Stimulated activated CD8-positive, alpha-beta memory T cell treated with anti-CD3 and anti-CD28 coated beads, Interleukin-7, amount 100 ng/mL, for 1 hour (primary cell): ENCODE measurements around the gene EWSR1.
"Not testable (repeated sequence)": the region's sequence is repeated elsewhere in the genome, so short reads cannot be mapped to it uniquely, and the experiment has no call there.

ENCODE experiments used
- DNase-seq, 2 donors: peaks; one replicate each; pipeline ENCODE4 v3.0.0-alpha.2; 2020; ENCODE audit warnings: low read depth in 2 of 2

The EWSR1 gene

GRCh38 chr22:29267858-29268510 is at the start of gene EWSR1, which contains the start of gene RHBDD3:
EWSR1 (plus strand) TSS chr22:29268268; CDS start chr22:29268337, 69 bp downstream.
RHBDD3 (minus strand) TSS chr22:29267981; CDS start chr22:29265626, 2,355 bp downstream.
- peak; percentile 90 to 96 for DNase-seq

- DNase-seq = no peak
Observed at GRCh38 chr22:29218758-29219408, 49.2 kb upstream of the EWSR1 start.

GRCh38 chr22:29219409-29219782 is 48.7 kb upstream of the EWSR1 start:
- DNase-seq = not testable (repeated sequence)

GRCh38 chr22:29219881-29220670 is 48.0 kb upstream of the EWSR1 start:
- DNase-seq = no peak

- no peak for DNase-seq
Observed at GRCh38 chr22:29224121-29224858, 43.8 kb upstream of the EWSR1 start.

GRCh38 chr22:29224859-29225410 is 43.1 kb upstream of the EWSR1 start:
- no peak for DNase-seq

GRCh38 chr22:29225422-29226090 is 42.5 kb upstream of the EWSR1 start:
- no peak for DNase-seq

- no peak for DNase-seq
Observed at GRCh38 chr22:29226351-29226981, 41.6 kb upstream of the EWSR1 start.

- DNase-seq = no peak
Observed at GRCh38 chr22:29230972-29231875, 36.8 kb upstream of the EWSR1 start.

- no peak for DNase-seq
Observed at GRCh38 chr22:29231971-29232959, 35.8 kb upstream of the EWSR1 start.

- DNase-seq = no peak
Observed at GRCh38 chr22:29233277-29233877, 34.7 kb upstream of the EWSR1 start.

GRCh38 chr22:29240481-29240880 is 27.6 kb upstream of the EWSR1 start:
- DNase-seq = not testable (repeated sequence)

- DNase-seq = no peak
Observed at GRCh38 chr22:29243874-29244446, 24.1 kb upstream of the EWSR1 start.

- DNase-seq = no peak
Observed at GRCh38 chr22:29244785-29245625, 23.1 kb upstream of the EWSR1 start.

- DNase-seq = peak; percentile 29 to 43
Observed at GRCh38 chr22:29245626-29246385, 22.3 kb upstream of the EWSR1 start.

- DNase-seq = not testable (repeated sequence)
Observed at GRCh38 chr22:29247891-29248290, 20.2 kb upstream of the EWSR1 start.
